AG09309 (cell line): ENCODE measurements around the gene GNA15.

ENCODE experiments used
- DNase-seq: peaks from one replicate; pipeline ENCODE4 v3.0.0-alpha.2; 2010; ENCODE audit warnings: low read depth
- H3K4me3 ChIP-seq: 2 replicates; pipeline ENCODE4 v1.5.1; 2011; ENCODE audit warnings: mild to moderate bottlenecking, low read depth, low read length, moderate library complexity; ENCODE audit not compliant: control insufficient read depth
- CTCF ChIP-seq: IDR thresholded peaks from 2 replicates; pipeline ENCODE4 v1.5.1; 2011; ENCODE audit warnings: mild to moderate bottlenecking, low read depth, low read length, inconsistent platforms; ENCODE audit not compliant: insufficient read depth, control insufficient read depth; ENCODE audit errors: missing control alignments

The GNA15 gene

GRCh38 chr19:3204646-3205275 is 68.9 kb downstream of the GNA15 start:
- DNase-seq, result no peak
- H3K4me3 ChIP-seq, result no peak overlapping the region
- no peak for TF ChIP-seq CTCF

GRCh38 chr19:3206216-3206953 is 70.6 kb downstream of the GNA15 start:
- DNase-seq, result no peak
- no peak overlapping the region for H3K4me3 ChIP-seq
- no peak for TF ChIP-seq CTCF

GRCh38 chr19:3207461-3208242 is 71.8 kb downstream of the GNA15 start:
- TF ChIP-seq CTCF, result no peak
- DNase-seq, result no peak
- H3K4me3 ChIP-seq, result no peak overlapping the region

GRCh38 chr19:3208317-3209207 is 72.7 kb downstream of the GNA15 start:
- no peak overlapping the region for H3K4me3 ChIP-seq
- no peak for TF ChIP-seq CTCF
- no peak for DNase-seq

- TF ChIP-seq CTCF, result peak; percentile 65
- H3K4me3 ChIP-seq, result no peak overlapping the region
- no peak for DNase-seq
Observed at GRCh38 chr19:3210347-3211017, 74.6 kb downstream of the GNA15 start.
